Effector CD4-positive, alpha-beta T cell (primary cell): ENCODE data around the gene DLK1. TPM values are rescaled to one million over a fixed set of nuclear protein-coding genes. Genes with fewer than 3 reads are reported as not detected.

Experiments
- DNase-seq: peaks from one replicate; pipeline ENCODE4 v3.0.0-alpha.2; 2020
- total RNA-seq: gene quantifications from one replicate; lab custom pipeline; 2026; lab: John Stamatoyannopoulos, UW

The DLK1 gene
- total RNA-seq: not detected

GRCh38 chr14:100726550-100727085 is at the start of gene DLK1:
TSS of gene DLK1 (plus strand) at chr14:100726892. CDS start at chr14:100727069, 177 bp downstream.
- DNase-seq: no peak

DNA sequence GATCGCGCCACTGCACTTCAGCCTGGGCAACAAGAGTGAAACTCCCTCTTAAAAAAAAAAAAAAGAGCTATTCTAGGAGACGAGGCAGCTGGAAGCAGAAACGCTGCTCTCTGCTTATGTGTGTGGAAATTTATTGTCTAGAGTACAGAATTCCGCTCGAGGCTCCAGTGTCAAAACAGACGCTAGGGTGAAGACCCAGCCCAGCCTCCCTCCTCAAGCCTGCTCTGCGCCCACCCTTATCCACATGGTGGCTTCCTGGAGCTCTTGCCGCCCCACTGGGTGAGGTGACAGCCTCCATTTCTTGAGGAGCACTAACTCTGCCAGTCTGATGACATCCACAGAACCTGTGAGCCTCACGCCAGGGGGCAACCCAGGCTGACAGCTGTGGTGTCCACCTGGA is 49.5 kb upstream of the DLK1 start:
- no peak for DNase-seq

DNA sequence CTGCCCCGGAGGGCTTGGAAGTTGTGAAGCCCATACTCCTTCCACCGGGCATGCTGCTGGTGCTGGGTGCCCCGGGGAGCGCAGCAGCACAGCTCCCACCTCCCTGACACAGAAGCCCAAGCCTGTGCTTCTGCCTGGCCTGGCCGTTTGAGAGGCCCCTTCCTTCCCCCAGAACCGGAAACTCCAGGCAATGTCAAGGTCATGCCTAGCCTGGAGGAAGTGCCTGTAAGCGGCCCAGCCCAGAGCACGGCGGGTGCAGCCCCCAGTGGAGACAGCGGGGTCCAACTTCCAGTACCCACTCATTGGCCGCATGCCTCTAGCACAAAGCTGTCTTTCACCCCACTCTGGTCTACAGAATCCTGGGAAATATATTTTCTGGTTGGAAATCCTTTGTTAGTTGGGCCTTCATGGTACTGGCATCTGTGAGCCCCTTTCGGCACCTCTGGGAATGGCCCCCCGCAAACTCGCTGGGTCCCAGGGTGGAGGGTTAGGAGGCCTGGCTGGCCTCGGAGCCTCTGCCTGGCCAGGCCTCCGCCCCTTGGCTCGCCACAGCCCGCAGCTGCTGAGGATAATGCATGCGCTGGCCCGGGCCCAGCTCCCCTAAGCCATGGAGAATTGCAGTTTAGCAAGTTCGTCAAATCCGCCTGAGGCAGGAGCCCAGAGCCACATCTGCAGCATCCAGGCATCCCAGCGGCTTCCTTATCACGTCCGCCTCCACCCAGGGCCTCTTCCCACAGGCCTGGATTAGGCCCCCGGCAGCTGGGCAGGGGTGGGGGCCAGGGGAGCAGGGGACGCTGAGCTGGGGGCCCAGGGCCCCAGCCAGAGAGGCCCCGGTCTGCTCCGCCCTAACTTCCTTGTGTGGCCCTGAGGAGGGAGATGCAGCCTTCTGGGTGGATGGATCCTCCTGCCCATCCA is 48.9 kb upstream of the DLK1 start:
- no peak for DNase-seq

DNA sequence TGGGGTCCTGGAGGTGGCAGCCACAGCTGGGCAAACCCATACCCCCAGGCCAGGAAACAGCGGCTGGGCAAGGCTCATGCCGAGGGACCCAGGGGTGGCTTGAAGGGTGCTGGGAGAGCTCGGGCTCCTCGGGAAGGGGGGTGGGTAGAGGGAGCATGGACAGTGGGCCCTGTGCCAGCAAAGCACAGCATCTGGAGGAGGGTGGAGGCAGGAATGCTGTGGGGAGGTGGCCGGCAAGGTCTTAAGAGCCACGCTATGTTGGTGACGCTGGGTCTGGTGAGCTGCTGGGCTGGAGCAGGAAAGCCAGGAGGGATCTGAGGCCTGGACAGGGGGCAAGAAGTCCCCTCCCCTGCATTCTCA is 48.2 kb upstream of the DLK1 start:
- no peak for DNase-seq

DNA sequence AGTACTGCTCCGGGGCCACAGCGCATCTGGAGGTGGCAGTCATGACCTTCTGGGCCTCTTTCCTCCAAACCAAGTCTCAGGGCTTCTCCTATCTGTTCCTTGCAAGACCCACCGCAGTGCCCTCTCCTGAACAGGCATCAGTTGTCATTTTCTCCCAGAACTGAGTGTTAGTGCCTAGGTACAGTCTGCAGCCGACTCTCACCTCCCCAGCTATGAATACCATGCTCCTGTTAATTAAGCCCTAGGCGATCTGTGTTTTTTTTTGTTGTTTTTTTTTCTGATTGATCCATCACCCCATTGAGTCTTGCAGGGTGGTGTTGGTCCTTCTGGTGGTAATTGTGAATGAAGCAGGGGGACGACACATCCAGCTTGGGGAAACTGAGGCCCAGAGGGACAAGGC is 47.5 kb upstream of the DLK1 start:
- no peak for DNase-seq

DNA sequence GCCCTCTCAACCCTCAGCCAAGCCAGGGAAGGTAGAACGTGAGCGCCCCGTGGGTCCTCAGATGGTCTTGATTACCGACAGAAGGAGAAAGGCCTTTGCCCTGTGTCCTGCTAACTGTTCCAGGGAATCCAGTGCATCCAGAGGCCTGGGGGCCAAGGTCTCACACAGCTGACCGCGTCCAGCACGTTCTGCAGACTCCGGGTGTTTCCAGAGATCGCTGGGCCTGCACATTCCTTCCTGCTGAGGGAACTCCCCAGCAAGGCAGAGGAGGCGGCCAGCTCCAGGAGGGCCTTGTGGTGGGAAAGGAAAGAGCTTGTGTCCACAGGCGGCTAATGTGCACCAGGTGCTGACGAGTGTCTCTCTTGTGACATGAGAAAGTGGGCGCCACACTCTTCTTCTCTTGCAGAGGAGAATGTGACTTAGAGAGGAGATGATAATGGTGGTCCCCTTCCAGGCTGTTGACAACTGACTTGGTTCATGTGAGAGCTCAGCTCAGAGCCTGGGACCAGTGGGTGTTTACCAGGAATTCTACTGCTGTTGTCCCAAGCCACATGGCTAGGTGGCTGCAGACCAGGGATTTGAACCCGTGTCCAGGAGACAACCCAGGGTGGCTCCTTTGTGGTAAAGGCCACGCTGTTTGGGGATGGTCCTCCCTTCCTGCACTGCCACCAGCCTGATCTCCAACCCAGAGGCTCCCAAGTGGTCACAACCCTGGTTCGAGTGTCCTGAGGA is 46.8 kb upstream of the DLK1 start:
- DNase-seq: no peak

- DNase-seq: no peak
Measured at GRCh38 chr14:100680439-100681051, 46.1 kb upstream of the DLK1 start.

- no peak for DNase-seq
Measured at GRCh38 chr14:100681111-100681510, 45.6 kb upstream of the DLK1 start.

DNA sequence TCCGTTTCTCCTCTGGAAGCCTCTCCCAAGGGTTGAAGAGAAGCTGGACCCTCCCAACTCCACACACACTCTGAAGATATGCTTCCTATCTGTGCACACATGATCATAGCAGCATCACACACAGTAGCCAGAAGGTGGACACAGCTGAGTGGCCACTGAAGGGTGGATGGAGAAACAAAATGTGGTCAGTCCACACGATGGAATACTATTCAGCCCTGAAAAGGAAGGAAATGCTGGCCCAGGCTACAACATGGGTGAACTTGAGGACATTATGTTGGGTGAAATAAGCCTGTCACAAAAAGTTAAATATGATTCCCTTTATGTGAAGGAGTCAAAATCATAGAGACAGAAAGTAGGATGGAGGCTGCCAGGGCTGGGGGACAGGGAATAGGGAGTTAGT is 43.9 kb upstream of the DLK1 start:
- DNase-seq: no peak

DNA sequence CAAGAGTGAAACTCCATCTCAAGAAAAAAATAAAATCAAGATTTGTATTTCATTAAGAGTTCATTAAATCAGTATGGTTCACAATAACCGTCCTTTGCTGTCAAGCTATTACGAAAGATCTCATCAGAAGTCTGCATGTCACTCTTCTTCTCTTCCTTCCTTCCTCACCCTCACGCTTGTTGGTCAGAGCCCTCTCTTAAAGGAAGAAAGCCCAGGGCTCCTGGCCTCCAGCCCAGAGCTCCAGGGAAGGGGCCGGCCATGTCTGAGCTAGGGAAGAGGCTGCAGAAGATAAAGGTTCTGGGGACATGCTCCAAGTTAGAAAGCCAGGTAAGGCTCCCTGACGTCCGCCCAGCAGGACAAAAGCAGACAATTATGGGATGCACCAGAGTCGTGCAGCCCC is 43.1 kb upstream of the DLK1 start:
- no peak for DNase-seq

- no peak for DNase-seq
Measured at GRCh38 chr14:100684154-100684553, 42.5 kb upstream of the DLK1 start.

DNA sequence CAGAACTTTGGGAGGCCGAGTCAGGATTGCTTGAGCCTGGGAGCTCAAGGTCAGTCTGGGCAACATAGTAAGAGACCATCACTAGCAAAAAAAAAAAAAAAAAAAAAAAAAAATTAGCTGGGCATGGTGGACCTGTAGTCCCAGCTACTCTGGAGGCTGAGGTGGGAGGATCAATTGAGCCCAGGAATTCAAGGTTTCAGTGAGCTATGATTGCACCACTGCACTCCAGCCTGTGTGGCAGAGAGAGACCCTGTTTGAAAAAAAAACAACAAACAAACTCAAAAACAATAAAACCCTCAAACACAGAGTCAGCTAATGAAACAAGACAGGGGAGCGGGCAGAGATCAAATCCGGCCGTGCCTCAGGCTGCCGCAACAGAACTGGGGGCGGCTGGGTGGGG is 41.7 kb upstream of the DLK1 start:
- DNase-seq: no peak

GRCh38 chr14:100686858-100687257 is 39.8 kb upstream of the DLK1 start:
- DNase-seq: no peak

DNA sequence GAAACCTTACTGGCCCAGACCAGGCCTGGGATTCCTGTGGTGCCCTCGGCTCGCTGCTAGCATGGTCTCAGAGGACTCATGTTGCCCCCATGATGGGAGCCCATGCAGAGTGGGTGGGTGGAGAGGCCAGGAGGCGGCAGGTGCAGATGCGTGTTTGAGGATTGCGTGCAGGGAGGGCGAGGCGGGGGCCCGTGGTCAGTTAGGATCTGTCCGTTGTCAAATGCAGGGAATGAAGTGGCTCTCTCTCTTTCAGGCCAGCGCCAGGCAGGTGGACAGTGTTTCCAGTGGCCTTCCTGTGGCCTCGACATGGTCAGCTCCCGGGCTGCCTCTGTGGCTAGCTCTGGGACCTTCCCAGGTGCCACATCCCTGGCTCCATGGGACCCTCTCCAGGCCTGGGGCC is 39.3 kb upstream of the DLK1 start:
- DNase-seq: no peak

DNA sequence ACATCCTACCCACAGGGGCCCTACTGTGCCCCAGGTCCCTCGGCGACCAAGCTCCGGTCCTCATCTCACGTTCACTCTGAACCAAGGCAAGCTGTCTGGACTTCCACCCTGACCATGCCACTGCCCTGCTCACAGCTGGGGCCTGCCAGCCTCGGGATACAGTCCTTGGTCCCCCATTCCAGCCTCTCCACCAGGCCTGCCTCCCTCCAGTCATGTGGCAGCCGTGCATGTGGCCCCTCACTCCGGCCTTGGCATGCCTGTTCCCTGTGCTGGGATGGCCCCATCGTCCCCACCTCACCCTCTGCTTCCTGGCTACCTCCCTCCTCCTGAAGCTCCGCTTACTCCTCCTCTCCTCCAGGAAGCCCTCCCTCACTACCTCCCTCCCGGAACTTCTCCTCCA is 38.6 kb upstream of the DLK1 start:
- no peak for DNase-seq

GRCh38 chr14:100688598-100689461 is 37.9 kb upstream of the DLK1 start:
- no peak for DNase-seq

DNA sequence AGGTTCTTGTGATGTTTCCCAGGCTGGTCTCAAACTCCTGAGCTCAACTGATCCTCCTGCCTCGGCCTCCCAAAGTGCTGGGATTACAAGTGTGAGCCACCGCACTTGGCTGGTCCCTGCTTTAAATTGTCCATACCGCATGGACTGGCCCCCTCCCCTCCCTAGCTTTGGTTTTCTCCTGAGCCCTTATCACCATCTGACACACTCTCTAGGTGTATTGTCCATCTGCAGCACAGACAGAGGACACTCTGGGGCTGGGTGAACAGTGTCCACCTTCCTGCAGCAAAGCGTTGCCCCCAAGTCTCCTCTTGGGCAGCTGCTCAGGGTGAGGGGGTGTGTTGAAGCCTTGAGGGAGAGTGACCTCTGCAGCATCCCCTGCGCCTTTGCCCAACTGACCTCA is 36.0 kb upstream of the DLK1 start:
- no peak for DNase-seq

- no peak for DNase-seq
Measured at GRCh38 chr14:100691395-100692056, 35.2 kb upstream of the DLK1 start.

GRCh38 chr14:100692256-100692655 is 34.4 kb upstream of the DLK1 start:
- DNase-seq: no peak

GRCh38 chr14:100692859-100693558 is 33.7 kb upstream of the DLK1 start:
- no peak for DNase-seq

DNA sequence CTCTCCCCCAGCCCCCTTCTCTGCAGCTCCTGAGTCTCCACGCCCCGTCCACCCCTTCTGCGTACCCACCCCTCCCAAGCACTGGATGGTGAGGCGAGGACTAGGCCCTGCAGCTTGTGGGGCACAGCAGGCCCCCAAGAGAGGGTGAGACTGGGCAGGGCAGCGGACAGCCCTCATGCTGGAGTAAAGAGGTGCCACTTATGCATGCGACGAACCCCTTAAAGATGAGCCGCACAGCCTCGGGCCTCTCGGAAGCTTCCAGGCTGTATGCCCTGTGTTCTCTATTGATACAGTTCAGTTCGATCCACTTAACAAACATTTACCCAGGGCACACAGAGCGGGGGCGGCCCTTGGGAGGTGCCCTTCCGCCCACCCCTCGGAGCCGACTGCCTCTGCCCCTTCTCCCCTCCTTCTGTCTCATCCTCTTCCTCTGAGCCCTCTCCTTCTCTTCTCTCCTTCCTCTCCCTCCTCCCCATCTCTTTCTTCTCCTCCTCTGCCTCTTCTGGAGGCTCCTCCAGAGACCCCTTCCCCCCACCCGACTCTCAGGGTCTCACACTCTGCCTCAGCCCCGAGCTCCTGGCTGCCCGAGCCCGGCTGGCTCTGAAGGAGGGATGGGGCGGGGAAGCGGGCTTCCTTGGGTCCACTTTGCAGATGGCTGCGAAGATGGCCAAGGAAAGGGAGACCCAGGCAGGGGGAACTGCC is 32.7 kb upstream of the DLK1 start:
- DNase-seq: no peak
